NCI-H82 treated with DMSO at 0.1 percent for 48 hours (cell line): ENCODE results near the gene VIPR2.

ENCODE experiments used
- DNase-seq: peaks from one replicate; lab custom pipeline; 2025; ENCODE audit not compliant: unreplicated experiment; lab: John Stamatoyannopoulos, UW

The VIPR2 gene

GRCh38 chr7:159047536-159047935, 97.1 kb downstream of the VIPR2 start:
- no peak for DNase-seq

GRCh38 chr7:159046300-159046699, 98.4 kb downstream of the VIPR2 start:
- no peak for DNase-seq

DNA sequence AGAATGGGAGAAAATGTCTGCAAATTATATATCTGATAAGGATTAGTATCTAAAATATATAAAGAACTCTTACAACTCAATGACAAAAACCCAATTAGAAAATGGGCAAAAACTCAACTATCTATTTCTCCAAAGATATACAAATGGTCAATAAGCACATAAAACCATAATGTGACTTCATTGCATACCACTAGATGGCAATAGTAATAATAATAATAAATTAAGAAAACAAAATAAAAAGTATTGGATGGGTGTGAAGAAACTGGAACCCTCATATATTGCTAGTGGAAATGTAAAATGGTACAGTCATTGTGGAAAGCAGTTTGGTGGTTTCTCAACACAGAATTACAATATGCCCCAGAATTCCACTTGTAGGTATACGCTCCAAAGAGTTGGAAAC, 98.8 kb downstream of the VIPR2 start:
- no peak for DNase-seq

- no peak for DNase-seq
Measured at GRCh38 chr7:159042581-159043101, 102.0 kb downstream of the VIPR2 start.

DNA sequence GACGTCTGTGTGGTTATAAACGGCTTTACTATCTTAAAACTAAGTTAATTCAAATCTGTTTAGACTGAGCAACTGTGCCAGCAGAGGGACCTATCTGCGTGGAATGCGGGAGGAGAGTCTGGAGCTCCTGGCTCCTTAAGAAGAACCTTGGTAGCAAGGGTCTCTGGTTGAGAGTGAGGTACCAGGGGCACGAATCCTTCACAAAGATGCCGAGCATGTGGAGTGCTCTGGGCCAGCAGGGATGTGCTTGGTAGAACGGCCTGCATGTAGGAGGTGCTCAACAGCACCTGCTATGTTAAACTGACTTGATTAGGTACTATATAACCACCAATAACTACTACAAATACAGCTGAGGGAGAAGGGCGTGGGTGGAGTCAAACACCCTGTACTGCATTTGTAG, 102.6 kb downstream of the VIPR2 start:
- no peak for DNase-seq

DNA sequence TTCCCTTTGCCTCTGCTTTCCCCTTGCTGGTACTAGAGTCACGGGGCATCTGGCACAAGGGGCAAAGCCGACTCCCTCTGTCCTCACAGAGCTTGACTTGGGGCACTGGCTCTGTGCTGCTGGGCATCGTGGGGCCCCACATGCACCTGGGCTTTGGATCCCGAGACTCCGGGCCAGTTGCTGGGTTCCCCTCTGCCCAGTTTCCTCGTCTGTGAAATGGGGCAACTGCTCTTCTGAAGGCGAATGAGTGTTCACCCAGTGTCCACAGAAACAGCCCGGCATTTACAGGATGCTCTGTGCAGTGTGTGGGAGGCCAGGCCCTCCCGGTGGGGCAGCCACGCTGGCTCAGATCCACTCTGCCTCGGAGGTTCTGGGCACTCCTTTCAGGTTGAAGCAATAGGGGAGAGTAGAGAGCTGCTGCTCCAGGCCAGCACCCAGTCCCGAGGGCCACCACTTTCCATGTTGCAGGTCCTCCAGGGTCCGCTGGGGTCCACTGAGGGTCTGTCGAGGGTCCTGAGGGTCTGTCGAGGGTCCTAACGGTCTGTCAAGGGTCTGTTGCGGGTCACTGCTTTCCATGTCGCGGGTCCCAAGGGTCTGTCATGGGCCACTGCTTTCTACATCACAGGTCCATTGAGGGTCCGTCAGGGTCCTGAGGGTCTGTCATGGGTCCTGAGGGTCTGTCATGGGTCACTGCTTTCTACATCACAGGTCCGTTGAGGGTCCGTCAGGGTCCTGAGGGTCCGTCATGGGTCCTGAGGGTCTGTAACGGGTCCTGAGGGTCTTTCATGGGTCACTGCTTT, 103.6 kb downstream of the VIPR2 start:
- DNase-seq: no peak

- no peak for DNase-seq
Measured at GRCh38 chr7:159040146-159040545, 104.5 kb downstream of the VIPR2 start.

GRCh38 chr7:159039716-159040115, 105.0 kb downstream of the VIPR2 start:
- DNase-seq: no peak

- no peak for DNase-seq
Measured at GRCh38 chr7:159038066-159038465, 106.6 kb downstream of the VIPR2 start.

DNA sequence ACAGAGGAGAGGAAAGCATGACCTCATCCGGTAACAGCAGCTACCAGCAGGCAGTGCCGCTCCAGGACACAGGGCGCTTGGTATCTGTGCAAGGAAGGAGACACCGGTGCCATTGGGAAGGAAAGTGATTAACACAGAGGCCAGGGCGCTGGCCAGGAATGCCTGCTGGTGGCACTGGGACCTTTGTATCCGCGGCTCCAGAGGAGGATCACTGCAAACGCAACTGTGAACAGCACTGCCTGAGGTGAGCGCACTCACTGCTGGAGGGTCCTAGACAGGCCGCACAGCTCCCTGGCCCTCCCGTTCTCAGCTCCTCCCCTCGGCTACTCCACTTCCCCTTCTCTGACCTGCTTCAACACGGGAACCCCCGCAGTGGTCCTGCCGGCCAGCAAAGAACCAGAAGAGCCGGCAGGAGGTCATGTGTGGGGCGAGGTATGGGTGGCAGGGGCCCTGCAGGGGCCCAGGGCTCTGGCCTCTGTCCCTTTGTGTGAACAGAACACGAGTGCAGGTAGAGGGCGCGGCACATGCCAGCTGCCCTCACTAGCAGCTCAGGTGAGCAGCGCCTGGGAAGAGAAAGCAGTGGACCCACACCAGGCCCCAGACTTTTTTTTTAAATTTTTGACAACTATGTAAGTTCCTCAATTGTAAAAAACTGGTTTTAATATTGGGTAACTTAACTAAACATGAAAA, 107.6 kb downstream of the VIPR2 start:
- DNase-seq: no peak

- DNase-seq: no peak
Measured at GRCh38 chr7:159035571-159036073, 109.0 kb downstream of the VIPR2 start.

GRCh38 chr7:159034988-159035387, 109.7 kb downstream of the VIPR2 start:
- DNase-seq: no peak

GRCh38 chr7:159034394-159034793, 110.3 kb downstream of the VIPR2 start:
- DNase-seq: no peak

- no peak for DNase-seq
Measured at GRCh38 chr7:159033956-159034355, 110.7 kb downstream of the VIPR2 start.

DNA sequence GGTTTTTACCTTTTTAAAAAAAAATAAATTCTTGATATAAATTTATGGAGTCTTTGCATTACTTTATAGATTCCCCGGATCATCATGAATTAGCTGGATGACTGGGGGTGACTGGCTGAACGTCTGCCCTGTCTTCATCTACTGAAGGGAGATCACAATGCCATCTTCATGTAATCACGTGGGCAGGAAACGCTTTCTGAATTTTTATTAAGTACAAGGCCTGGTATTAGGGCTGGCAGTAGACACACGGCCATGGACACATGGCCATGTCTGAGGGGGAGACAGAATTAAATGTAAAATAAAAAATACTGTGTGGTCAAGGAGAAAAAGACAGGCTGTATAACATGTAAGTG, 111.2 kb downstream of the VIPR2 start:
- no peak for DNase-seq

- no peak for DNase-seq
Measured at GRCh38 chr7:159032753-159033472, 111.8 kb downstream of the VIPR2 start.

- no peak for DNase-seq
Measured at GRCh38 chr7:159032322-159032721, 112.3 kb downstream of the VIPR2 start.

GRCh38 chr7:159031750-159032149, 112.9 kb downstream of the VIPR2 start:
- DNase-seq: no peak

- DNase-seq: no peak
Measured at GRCh38 chr7:159031135-159031701, 113.4 kb downstream of the VIPR2 start.

GRCh38 chr7:159030490-159031134, 114.1 kb downstream of the VIPR2 start:
- no peak for DNase-seq
